ENCODE measurements around the gene TMEM191B.
"Not testable (repeated sequence)": the region's sequence is repeated elsewhere in the genome, so short reads cannot be mapped to it uniquely, and the experiment has no call there.

Gene TMEM191B

GRCh38 chr22:18527752-18528596 lies at the start of gene TMEM191B:
TSS of gene TMEM191B (plus strand) at chr22:18527802. CDS start at chr22:18527981, 179 bp downstream.
- not testable (repeated sequence) for DNase-seq

- not testable (repeated sequence) for DNase-seq
Observed at GRCh38 chr22:18496227-18496626, 31.4 kb upstream of the TMEM191B start.

GRCh38 chr22:18511327-18511726 lies 16.3 kb upstream of the TMEM191B start:
- not testable (repeated sequence) for DNase-seq

GRCh38 chr22:18512378-18512777 lies 15.2 kb upstream of the TMEM191B start:
- DNase-seq, result not testable (repeated sequence)

GRCh38 chr22:18513454-18513853 lies 14.1 kb upstream of the TMEM191B start:
- not testable (repeated sequence) for DNase-seq

- not testable (repeated sequence) for DNase-seq
Observed at GRCh38 chr22:18518061-18518460, 9.5 kb upstream of the TMEM191B start, which contains the start of gene GGTLC3. TSS of gene GGTLC3 (minus strand) at chr22:18518161. CDS start at chr22:18517897, 264 bp downstream.

- DNase-seq, result not testable (repeated sequence)
Observed at GRCh38 chr22:18522762-18523161, 4.8 kb upstream of the TMEM191B start.

- DNase-seq, result not testable (repeated sequence)
Observed at GRCh38 chr22:18523328-18523727, 4.3 kb upstream of the TMEM191B start.

- DNase-seq, result peak; percentile 70 to 84
Observed at GRCh38 chr22:18528597-18529415, 1.2 kb downstream of the TMEM191B start.

GRCh38 chr22:18529416-18530145 lies 2.0 kb downstream of the TMEM191B start:
- DNase-seq, result not testable (repeated sequence)

GRCh38 chr22:18533633-18534032 lies 6.0 kb downstream of the TMEM191B start:
- DNase-seq, result not testable (repeated sequence)

GRCh38 chr22:18534315-18534714 lies 6.7 kb downstream of the TMEM191B start:
- DNase-seq, result not testable (repeated sequence)

GRCh38 chr22:18539994-18540393 lies 12.4 kb downstream of the TMEM191B start:
- DNase-seq, result not testable (repeated sequence)

- not testable (repeated sequence) for DNase-seq
Observed at GRCh38 chr22:18543400-18543799, 15.8 kb downstream of the TMEM191B start.

- not testable (repeated sequence) for DNase-seq
Observed at GRCh38 chr22:18544615-18545014, 17.0 kb downstream of the TMEM191B start.

GRCh38 chr22:18549458-18550179 lies 22.0 kb downstream of the TMEM191B start:
- DNase-seq, result not testable (repeated sequence)

- DNase-seq, result not testable (repeated sequence)
Observed at GRCh38 chr22:18551046-18551445, 23.4 kb downstream of the TMEM191B start.

GRCh38 chr22:18552839-18553597 lies 25.4 kb downstream of the TMEM191B start:
- not testable (repeated sequence) for DNase-seq

GRCh38 chr22:18554280-18555256 lies 27.0 kb downstream of the TMEM191B start:
- DNase-seq, result not testable (repeated sequence)

GRCh38 chr22:18558516-18558915 lies 30.9 kb downstream of the TMEM191B start:
- DNase-seq, result not testable (repeated sequence)

All from CD4-positive, alpha-beta T cell treated with Interleukin-4 for 1 hour (primary cell).